Smooth muscle cell of trachea (primary cell): ENCODE measurements around the gene CCL26. TPM values are rescaled to one million over a fixed set of nuclear protein-coding genes. Genes with fewer than 3 reads are reported as not detected.

Experiments
- total RNA-seq: library from RNA; depleted of rRNA; stranded (reverse); fragments of >200 nt; gene quantifications from 2 replicates; pipeline ENCODE4 v1.2.1, GENCODE V29; 2014

The CCL26 gene
- total RNA-seq, result 0.33 TPM in 1 of 2 replicates, not detected in the other

GRCh38 chr7:75772081-75773077 is at the start of gene CCL26:
CCL26 (minus strand) TSS chr7:75772211; CDS start chr7:75772176, 35 bp downstream.

GRCh38 chr7:75813781-75814236 is 41.8 kb upstream of the CCL26 start, which contains the start of gene CCL24:
CCL24 (minus strand) TSS chr7:75813806; CDS start chr7:75813715, 91 bp downstream.

GRCh38 chr7:75738604-75738974 is 33.4 kb downstream of the CCL26 start, which contains the start of gene HIP1:
HIP1 (minus strand) TSS chr7:75738941; CDS start chr7:75738920, 21 bp downstream.

Other genes with a start within 250 kb of the CCL26 start
- 12.1 and 19.4 TPM in 2 replicates for gene HIP1, start 33.3 kb downstream of the CCL26 start, total RNA-seq
- gene CCL24, start 41.6 kb upstream of the CCL26 start, total RNA-seq, result not detected in 2 replicates
- gene RHBDD2, start 106.8 kb upstream of the CCL26 start, total RNA-seq, result 13.2 and 27.8 TPM in 2 replicates
- 98.8 and 178 TPM in 2 replicates for gene POR, start 142.9 kb upstream of the CCL26 start, total RNA-seq
- gene TMEM120A, start 222.4 kb upstream of the CCL26 start, total RNA-seq, result 20.7 and 28.6 TPM in 2 replicates